Activated T-helper 9 cell treated with anti-CD3 and anti-CD28 coated beads, Interleukin-2, amount 50 U/mL, for 16 hours (primary cell): Measurements from ENCODE around the gene CHI3L2.

Experiments used
- DNase-seq: peaks from one replicate; pipeline ENCODE4 v3.0.0-alpha.2; 2020; ENCODE audit warnings: low read depth

The CHI3L2 gene

DNA sequence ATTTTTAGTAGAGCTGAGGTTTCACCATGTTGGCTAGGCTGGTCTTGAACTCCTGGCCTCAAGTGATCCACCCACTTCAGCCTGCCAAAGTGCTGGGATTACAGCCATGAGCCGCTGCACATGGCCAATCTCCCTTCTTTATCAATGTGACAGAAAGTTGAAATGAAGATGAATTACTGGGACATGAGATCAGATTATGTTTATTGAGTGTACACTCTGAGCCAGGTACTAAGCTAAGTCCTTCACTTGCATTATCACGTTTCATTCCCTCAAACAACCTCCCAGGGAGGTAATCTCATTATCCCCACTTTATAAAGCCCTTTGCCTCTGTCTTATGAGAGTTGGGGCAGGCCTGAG, 6.3 kb upstream of the CHI3L2 start:
- no peak for DNase-seq

GRCh38 chr1:111221633-111222291, 5.8 kb upstream of the CHI3L2 start:
- no peak for DNase-seq

- DNase-seq, result peak; percentile 72
Measured at GRCh38 chr1:111222308-111223125, 5.0 kb upstream of the CHI3L2 start.

DNA sequence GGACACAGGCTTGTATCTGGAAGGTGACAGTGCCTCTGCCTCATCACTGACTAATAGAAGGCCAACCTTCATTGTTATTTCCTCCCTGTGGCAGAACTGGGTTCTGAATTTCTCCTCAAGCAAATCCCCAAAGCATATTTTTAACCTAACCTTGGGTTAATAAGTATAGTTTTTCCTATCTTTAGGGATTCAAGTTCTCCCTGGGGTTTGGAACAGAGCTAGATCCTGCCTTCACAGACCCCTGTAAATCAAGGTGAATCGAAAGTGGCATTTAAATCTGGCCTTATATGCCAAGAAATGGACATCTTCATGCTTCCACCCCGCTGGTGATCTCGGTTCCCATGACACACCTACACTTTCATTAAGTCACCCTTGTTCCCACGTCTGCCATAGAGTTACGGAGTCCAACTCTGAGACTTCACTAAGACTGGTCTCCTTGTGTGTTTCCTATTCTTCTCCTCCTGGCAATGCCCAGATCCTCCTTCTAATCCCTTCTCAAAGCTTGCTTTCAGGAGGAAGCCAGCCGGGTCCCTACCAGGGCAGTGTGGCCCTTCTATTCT, 4.3 kb upstream of the CHI3L2 start:
- DNase-seq, result no peak

- no peak for DNase-seq
Measured at GRCh38 chr1:111225091-111225490, 2.4 kb upstream of the CHI3L2 start.

DNA sequence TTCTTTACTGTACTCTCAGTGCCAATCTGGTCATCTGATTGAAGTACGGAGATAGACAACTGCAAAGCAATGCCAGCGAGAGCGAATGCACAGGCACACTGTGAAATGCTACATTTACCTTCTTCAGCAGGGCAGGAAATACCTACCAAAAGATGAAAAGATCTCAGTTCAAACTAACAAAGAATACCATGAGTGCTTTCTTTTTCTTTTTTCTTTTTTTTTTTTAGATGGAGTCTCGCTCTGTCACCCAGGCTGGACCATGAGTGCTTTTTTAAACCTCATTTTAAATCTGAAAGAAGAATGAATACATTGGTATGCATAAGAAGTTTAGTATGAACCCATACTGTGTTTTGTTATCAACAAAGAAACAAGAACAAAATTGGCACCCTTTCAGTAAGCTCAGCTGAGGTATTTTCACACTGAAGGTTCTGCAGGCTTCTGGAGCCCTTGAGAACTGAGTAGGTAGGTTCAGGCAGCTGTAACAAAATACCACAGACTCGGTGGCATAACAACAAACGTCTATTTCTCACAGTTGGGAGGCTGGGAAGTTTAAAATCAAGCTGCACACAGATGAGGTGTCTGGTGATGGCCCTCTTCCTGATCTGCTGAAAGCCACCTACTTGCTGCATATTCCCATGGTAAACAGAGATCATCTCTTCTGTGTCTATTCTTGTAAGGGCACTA, 1.7 kb upstream of the CHI3L2 start:
- no peak for DNase-seq

- DNase-seq, result no peak
Measured at GRCh38 chr1:111227851-111228747, 586 bp downstream of the CHI3L2 start.

DNA sequence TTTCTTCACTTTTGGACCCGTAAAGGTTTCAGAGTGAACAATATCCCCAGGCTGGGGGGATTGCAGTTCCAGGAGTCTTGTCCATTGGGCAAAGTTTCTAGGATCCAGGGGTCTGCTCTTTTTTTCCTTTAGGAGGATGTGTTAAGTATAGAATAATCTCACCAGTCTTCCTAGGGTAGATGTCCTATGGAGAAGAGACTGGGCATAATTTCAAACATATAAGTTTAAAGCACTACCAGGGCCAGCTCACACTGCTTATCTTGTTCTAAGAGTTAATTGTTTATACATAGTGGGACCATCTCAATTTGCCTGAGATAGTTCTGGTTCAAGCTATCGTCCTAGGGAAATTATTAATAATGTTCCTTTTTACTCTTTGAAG, 1.2 kb downstream of the CHI3L2 start:
- DNase-seq, result no peak

DNA sequence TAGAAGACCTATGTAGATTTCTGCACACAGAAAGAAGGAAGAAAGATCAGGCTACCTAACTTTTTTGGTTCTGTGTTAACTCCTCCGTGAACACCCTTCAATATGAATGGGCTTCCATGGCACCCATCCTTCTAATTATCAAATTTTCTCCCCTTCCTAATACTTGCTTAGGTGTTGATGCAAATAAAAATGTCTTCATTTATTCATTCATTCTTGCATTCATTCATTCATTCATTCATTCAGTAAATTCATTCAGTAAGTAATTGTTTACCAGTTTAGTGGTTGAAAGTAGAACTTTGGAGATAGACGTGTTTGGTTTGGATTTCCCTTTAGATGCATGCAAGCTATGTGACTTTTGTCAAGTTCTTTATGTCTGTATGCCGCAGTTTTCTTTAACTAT, 4.6 kb downstream of the CHI3L2 start:
- no peak for DNase-seq

DNA sequence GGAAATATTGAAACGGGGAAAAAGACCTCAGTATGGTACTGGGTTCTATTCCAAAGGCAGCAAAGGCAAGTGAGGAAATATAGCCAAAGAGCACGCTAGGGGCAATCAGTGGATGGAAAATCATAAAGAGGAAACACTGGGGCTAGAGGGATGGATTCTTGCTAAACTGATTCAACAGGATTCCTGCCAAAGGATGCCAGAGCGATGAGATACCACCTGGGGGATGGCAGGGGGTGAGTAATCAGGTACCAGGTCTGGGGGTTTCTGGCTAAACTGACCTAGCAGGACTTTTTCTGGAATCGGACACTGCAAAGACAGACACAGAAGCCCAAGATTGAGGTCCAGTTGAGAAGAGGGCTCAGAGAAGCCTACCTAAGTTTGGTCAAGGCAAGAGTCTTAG, 6.7 kb downstream of the CHI3L2 start:
- no peak for DNase-seq

DNA sequence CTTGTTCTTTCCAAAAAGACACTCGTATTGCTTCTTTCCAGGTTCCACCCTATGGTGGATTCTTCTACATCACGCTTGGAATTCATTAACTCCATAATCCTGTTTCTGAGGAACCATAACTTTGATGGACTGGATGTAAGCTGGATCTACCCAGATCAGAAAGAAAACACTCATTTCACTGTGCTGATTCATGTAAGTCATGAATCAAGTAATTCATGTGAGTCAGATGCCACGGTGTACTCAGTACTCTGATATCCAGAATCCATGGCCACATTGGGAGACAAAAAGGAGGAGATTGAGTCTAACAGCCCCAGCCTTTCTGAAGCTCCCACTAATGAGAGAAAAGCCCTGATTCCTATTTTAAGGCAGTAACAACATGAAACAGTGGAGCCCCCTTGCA, 7.4 kb downstream of the CHI3L2 start:
- DNase-seq, result no peak

GRCh38 chr1:111236379-111236778, 8.9 kb downstream of the CHI3L2 start:
- DNase-seq, result no peak

DNA sequence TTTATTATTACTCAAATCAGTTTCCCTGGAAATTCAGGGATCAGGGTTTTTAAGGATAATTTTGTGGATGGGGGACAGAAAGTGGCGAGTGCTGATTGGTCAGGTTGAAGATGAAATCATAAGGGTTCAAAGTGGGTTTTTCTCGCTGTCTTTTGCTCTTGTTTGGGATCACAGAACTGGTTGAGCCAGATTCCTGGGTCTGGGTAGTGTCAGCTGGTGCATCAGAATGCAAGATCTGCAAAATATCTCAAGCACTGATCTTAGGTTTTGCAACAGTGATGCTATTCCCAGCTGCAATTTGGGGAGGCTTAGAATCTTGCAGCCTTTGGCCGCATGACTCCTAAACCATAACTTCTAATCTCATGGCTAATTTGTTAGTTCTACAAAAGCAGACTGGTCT, 9.3 kb downstream of the CHI3L2 start:
- no peak for DNase-seq

DNA sequence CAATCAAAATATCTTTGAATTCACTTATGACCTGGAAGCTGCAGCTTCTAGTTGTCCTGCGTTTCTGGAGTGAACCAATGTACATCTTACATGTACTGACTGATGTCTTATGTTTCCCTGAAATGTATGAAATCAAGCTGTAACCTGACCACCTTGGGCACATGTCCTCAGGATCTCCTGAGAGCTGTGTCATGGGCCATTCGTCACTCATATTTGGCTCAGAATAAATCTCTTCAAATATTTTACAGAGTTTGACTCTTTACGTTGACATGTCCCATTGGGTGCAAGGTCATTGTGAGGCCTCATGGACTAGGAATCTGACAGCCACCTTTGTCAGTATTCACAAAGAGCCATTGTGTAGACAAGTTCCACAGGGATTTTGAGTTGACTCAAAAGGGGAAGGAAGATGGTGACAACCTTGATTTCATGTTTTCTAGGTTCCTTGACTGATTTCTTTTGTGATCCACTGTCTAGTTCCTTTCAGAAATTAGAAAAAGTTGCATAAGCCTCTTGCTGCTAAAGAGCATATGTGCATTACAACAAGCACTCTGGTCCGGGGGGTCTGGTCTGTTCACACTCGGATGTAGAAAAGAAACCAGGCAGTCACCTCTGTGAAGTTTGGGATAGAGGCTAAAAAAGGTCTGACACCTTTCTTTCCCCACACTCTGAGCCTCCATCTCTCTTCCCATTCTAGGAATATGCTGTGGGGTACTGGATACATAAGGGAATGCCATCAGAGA, 10.7 kb downstream of the CHI3L2 start:
- DNase-seq, result no peak

DNA sequence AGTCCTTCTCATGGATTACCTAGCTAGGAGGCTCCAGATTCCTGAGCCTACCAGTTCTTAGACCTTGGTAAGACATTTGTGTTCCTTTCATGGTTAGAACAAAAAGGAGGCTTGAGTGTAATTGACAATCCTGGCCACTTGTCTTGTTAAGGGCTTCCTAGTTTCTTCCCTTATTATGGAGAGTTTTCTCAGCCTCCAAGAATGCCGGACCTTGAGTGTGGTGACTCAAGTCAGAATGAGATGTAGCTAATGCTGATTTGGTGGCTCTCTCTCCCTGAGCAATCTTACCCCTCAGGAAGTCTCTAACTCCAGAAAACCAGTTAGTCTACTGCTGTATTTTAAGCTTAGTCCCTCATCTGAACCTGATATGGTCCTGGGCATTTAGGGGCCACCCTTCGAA, 14.3 kb downstream of the CHI3L2 start:
- DNase-seq, result no peak

DNA sequence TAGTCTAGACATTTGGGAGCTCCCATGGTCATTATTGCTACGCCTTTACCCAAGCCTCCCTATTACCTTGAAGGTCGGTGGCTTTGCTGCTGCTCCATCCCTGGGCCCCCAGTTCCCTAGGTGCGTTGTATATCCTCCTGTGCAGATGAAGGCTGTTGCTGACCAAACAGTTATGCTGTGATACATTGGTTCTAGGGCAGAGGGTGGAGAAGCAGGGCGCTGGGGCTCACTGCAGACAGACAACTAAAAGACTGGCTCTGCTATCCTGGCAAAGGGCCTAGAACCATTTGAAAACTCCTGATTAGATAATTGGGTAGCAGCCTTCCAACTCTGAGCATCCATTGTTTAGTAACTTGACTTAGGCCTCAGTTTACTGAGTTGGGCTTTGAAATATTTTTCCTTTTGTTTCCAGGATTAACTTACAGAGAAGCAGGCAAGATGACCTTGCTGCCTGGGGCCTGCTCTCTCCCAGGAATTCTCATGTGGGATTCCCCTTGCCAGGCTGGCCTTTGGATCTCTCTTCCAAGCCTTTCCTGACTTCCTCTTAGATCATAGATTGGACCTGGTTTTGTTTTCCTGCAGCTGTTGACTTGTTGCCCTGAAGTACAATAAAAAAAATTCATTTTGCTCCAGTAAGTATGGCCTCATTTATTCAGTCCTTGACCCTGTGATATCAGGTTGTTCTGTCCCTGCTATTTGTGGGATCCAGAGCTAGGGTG, 15.5 kb downstream of the CHI3L2 start:
- no peak for DNase-seq

GRCh38 chr1:111247125-111247838, 19.8 kb downstream of the CHI3L2 start:
- no peak for DNase-seq

DNA sequence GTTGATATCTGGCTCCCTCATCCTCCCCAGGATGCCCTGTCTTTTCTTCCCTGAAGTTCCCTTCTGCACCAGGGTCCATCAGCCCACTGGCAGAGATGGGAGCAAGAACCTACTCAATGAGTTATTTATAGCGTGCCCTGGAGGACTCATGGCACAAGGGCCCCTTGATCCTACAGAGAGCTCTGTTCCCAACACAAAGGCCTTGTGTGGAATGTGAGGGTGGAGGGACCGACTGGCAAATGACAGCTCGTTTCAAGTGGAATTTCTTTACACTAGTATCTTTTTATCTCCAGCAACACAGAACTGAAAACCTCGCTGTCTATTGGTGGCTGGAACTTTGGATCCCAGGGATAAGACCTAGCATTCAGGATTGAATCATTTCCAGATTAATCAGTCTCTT, 22.4 kb downstream of the CHI3L2 start:
- no peak for DNase-seq

GRCh38 chr1:111251570-111251969, 24.1 kb downstream of the CHI3L2 start:
- DNase-seq, result no peak

- DNase-seq, result no peak
Measured at GRCh38 chr1:111252786-111253185, 25.3 kb downstream of the CHI3L2 start.
